ENCODE data around the gene SAMD4B.

Gene SAMD4B

GRCh38 chr19:39422020-39422419 lies 79.8 kb downstream of the SAMD4B start:
- TF ChIP-seq, protein P1, sequence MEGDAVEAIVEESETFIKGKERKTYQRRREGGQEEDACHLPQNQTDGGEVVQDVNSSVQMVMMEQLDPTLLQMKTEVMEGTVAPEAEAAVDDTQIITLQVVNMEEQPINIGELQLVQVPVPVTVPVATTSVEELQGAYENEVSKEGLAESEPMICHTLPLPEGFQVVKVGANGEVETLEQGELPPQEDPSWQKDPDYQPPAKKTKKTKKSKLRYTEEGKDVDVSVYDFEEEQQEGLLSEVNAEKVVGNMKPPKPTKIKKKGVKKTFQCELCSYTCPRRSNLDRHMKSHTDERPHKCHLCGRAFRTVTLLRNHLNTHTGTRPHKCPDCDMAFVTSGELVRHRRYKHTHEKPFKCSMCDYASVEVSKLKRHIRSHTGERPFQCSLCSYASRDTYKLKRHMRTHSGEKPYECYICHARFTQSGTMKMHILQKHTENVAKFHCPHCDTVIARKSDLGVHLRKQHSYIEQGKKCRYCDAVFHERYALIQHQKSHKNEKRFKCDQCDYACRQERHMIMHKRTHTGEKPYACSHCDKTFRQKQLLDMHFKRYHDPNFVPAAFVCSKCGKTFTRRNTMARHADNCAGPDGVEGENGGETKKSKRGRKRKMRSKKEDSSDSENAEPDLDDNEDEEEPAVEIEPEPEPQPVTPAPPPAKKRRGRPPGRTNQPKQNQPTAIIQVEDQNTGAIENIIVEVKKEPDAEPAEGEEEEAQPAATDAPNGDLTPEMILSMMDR (IDR thresholded peaks at IDR 0.05), result no peak

- TF ChIP-seq, protein P1 (IDR thresholded peaks at IDR 0.05), result no peak
Measured at GRCh38 chr19:39423258-39424086, 81.3 kb downstream of the SAMD4B start.

DNA sequence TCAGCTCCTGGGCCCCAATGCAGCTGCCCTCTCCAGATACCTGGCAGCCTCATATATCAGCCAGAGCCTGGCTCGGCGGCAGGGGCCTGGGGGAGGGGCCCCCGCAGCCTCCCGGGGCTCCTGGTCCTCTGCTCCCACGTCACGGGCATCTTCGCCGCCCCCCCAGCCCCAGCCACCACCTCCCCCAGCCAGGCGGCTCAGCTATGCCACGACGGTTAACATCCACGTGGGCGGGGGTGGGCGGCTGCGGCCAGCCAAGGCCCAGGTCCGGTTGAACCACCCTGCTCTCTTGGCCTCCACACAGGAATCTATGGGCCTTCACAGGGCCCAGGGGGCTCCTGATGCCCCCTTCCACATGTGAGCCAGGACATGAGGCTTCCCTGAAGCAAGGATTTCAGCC lies 82.7 kb downstream of the SAMD4B start:
- TF ChIP-seq, protein P1 (IDR thresholded peaks at IDR 0.05), result no peak

DNA sequence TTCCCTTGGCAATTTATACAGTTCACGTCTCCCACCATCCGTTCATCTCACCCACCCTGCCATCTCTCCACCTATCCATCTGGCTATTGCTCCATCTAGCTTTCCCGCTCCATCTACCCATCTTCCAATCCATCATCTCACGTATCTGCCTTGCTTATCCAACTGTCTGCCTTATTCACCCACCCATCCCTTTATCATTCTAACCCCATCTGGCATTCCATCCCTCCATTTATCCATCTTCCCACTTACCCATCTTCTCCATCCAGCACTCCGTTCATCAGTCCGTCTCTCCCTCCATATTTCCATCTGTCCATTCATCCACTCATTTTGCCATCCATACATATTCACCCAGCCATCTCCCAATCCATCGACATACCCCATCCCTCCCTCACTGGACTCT lies 83.5 kb downstream of the SAMD4B start:
- TF ChIP-seq, protein P1 (IDR thresholded peaks at IDR 0.05), result no peak

GRCh38 chr19:39426170-39426569 lies 83.9 kb downstream of the SAMD4B start:
- TF ChIP-seq, protein P1 (IDR thresholded peaks at IDR 0.05), result no peak

- TF ChIP-seq, protein P1 (IDR thresholded peaks at IDR 0.05), result no peak
Measured at GRCh38 chr19:39427707-39428106, 85.5 kb downstream of the SAMD4B start.

DNA sequence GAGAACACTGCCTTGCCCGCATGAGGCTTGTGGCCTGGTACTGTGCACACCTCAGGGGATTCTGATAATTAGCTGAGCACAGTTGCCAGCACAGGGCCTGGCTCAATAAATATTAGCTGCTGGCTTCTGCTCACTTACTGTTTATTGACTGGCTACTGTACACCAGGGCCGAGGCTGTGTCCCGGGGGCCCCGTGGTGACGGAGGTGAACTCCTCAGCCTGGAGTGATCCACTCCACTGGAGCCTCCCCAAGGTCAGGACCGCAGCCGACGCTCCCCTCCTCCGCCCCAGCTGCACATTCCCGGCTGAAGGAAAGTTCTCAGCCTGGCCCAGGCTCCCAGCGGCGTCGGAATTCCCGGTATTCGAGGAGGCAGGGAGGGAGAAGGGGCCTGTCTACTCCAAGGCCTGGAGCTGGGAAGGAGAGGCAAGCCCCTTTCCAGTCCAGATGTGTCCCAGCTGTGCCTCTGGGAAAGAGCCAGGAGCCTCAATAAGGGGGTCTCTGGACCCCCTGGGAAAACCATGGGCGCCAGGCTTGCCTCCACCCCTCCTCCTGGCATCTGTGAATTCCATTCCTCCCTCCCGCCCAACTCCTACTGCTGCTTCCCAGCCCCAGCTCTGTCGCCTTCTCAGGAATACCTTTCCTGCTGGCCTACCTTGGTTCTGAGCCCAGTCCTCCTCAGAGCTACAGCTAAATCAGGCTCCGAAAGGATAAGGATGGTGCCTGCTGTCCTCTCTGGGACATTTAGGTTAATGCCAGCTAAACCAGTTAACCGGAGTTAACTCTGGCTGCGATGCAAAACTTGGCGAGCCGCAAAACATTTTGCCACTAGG lies 86.3 kb downstream of the SAMD4B start:
- TF ChIP-seq, protein P1 (IDR thresholded peaks at IDR 0.05), result no peak

All from LNCAP (cell line).